Measurements from ENCODE around the gene HEPACAM2. TPM values are rescaled to one million over a fixed set of nuclear protein-coding genes. Genes with fewer than 3 reads are reported as not detected.

The HEPACAM2 gene
- total and polyA plus RNA-seq, 12 donors = 0.03 to 0.39 (median 0.22) TPM; not detected in 6

- Histone ChIP-seq H3K36me3 (replicated peaks in 1 of 2) (no peaks in the 10 kb centered on the region), H3K9me3 (replicated peaks in 1 of 3) (no peaks in the 10 kb centered on the region), H3K27ac (no peak overlapping the region), H3K27me3 (no peaks in the 10 kb centered on the region), H3K4me1 (replicated peaks in 1 of 2) (no peaks in the 10 kb centered on the region), H3K4me3 (no peak overlapping the region)
- intact Hi-C loops (cut with DNase I) = no loop called here
- DNase-seq = no peak
- no peak for TF ChIP-seq CTCF (IDR thresholded peaks at IDR 0.05)
- TF ChIP-seq POLR2A (IDR thresholded peaks at IDR 0.05) = no peak
- WGBS, 4 donors = 43 to 77% (median 66%) methylated on average over 2 of the region's 2 CpGs
Observed at GRCh38 chr7:93171606-93172226, 54.6 kb downstream of the HEPACAM2 start.

GRCh38 chr7:93165447-93165846, 60.8 kb downstream of the HEPACAM2 start:
- TF ChIP-seq CTCF (IDR thresholded peaks at IDR 0.05) = no peak
- TF ChIP-seq POLR2A (IDR thresholded peaks at IDR 0.05) = no peak
- no peaks in the 10 kb centered on the region for H3K4me1 ChIP-seq (replicated peaks in 1 of 2)
- intact Hi-C loops (cut with DNase I) = no loop called here
- no peaks in the 10 kb centered on the region for H3K27me3 ChIP-seq
- no peaks in the 10 kb centered on the region for H3K9me3 ChIP-seq (replicated peaks in 1 of 3)
- H3K27ac ChIP-seq = no peak overlapping the region
- H3K4me3 ChIP-seq = no peak overlapping the region
- no peak for DNase-seq
- H3K36me3 ChIP-seq (replicated peaks in 1 of 2) = no peaks in the 10 kb centered on the region
- WGBS, 4 donors = 64 to 96% (median 70%) methylated on average over 1 of the region's 1 CpG

- intact Hi-C loops (cut with DNase I) = no loop called here
- no peak for DNase-seq
- no peaks in the 10 kb centered on the region for H3K4me1 ChIP-seq (replicated peaks in 1 of 2)
- no peaks in the 10 kb centered on the region for H3K27me3 ChIP-seq
- H3K36me3 ChIP-seq (replicated peaks in 1 of 2) = no peaks in the 10 kb centered on the region
- TF ChIP-seq POLR2A (IDR thresholded peaks at IDR 0.05) (no peak), CTCF (IDR thresholded peaks at IDR 0.05) (no peak)
- no peaks in the 10 kb centered on the region for H3K9me3 ChIP-seq (replicated peaks in 1 of 3)
- H3K4me3 ChIP-seq = no peak overlapping the region
- H3K27ac ChIP-seq = no peak overlapping the region
- WGBS, 4 donors = 84 to 94% (median 89%) methylated on average over 2 of the region's 2 CpGs
Observed at GRCh38 chr7:93164766-93165165, 61.5 kb downstream of the HEPACAM2 start.

GRCh38 chr7:93161181-93161762, 65.0 kb downstream of the HEPACAM2 start:
- no peak for TF ChIP-seq POLR2A (IDR thresholded peaks at IDR 0.05)
- no peak for TF ChIP-seq CTCF (IDR thresholded peaks at IDR 0.05)
- no peaks in the 10 kb centered on the region for H3K27me3 ChIP-seq
- H3K27ac ChIP-seq = no peak overlapping the region
- 54 to 69% (median 66%) methylated on average over 3 of the region's 3 CpGs for WGBS, 4 donors
- DNase-seq = no peak
- H3K9me3 ChIP-seq (replicated peaks in 1 of 3) = no peaks in the 10 kb centered on the region
- no peaks in the 10 kb centered on the region for H3K4me1 ChIP-seq (replicated peaks in 1 of 2)
- H3K36me3 ChIP-seq (replicated peaks in 1 of 2) = no peaks in the 10 kb centered on the region
- intact Hi-C loops (cut with DNase I) = no loop called here
- no peak overlapping the region for H3K4me3 ChIP-seq
